K562 (cell line): Measurements from ENCODE around the gene CD79A. TPM values are rescaled to one million over a fixed set of nuclear protein-coding genes. Genes with fewer than 3 reads are reported as not detected.

ENCODE experiments used
- ATAC-seq: fragments of 200-7000 bp; cut with Tn5 transposase; 3 replicates; pipeline ENCODE4 v1.9.1; 2020; ENCODE audit warnings: moderate library complexity
- BruUV-seq: library from RNA; stranded (reverse); fragments of 400-500 nt; replicated peaks from 2 replicates; lab custom pipeline; 2021; lab: Mats Ljungman, UMichigan
- CTCF ChIA-PET: fragments of 300-600 bp; formaldehyde crosslinking; extraction: SDS; loops from one replicate; lab custom pipeline; 2021; ENCODE audit warnings: low intra/inter-chr PET ratio; lab: Yijun Ruan, JAX
- POLR2A ChIA-PET: fragments of 300-600, 350-650 bp; sonication (Branson Sonifier 250); formaldehyde crosslinking; extraction: SDS; loops from one replicate; lab custom pipeline; 2021; ENCODE audit warnings: antibody characterized with exemption, inconsistent platforms; lab: Yijun Ruan, JAX
- DNase-seq, 4 experiments: peaks; one replicate each; pipeline versions ENCODE4 v3.0.0 to v3.0.0-alpha.2; 2011 to 2018; ENCODE audit warnings: low spot score in 3 of 4, mixed read lengths in 3 of 4; ENCODE audit errors: extremely low read depth in 1 of 4
- FAIRE-seq: peaks from 2 replicates; lab custom pipeline; 2011; peaks lifted over from hg19 to GRCh38; lab: Jason Lieb, UNC
- H2AFZ ChIP-seq: 2 replicates; pipeline ENCODE4 v1.6.0; 2011; ENCODE audit warnings: low read depth, low read length, control low read depth, inconsistent platforms
- H3K27ac ChIP-seq: fragments of 200-600 bp; 3 replicates; pipeline ENCODE4 v1.8.0; 2011; ENCODE audit warnings: low read depth, mild to moderate bottlenecking, control low read depth, inconsistent platforms, low read length, moderate library complexity, mixed read lengths; ENCODE audit errors: extremely low read depth
- H3K27me3 ChIP-seq, 2 experiments: fragments of 300-600 bp in 1 of 2; 2 replicates in 1 of 2; 3 replicates in 1 of 2; pipeline versions ENCODE4 v1.6.0 to v1.8.0; 2011; ENCODE audit warnings: inconsistent platforms in 2 of 2, low read length in 2 of 2, mild to moderate bottlenecking in 1 of 2, mixed read lengths in 1 of 2, moderate library complexity in 1 of 2; ENCODE audit not compliant: control insufficient read depth in 2 of 2, insufficient read depth in 2 of 2
- H3K36me3 ChIP-seq: fragments of 300-600 bp; 3 replicates; pipeline ENCODE4 v1.8.0; 2011; ENCODE audit warnings: mild to moderate bottlenecking, low read length, inconsistent platforms; ENCODE audit not compliant: control insufficient read depth, insufficient read depth
- H3K4me1 ChIP-seq, 2 experiments: fragments of 200-600 bp in 1 of 2; replicated peaks in 1 of 2; 2 replicates in 1 of 2; 3 replicates in 1 of 2; pipeline versions ENCODE4 v1.5.1 to v1.8.0; 2011; ENCODE audit warnings: inconsistent platforms in 2 of 2, low read length in 2 of 2, mild to moderate bottlenecking in 1 of 2, mixed read lengths in 1 of 2, moderate library complexity in 1 of 2; ENCODE audit not compliant: control insufficient read depth in 2 of 2, insufficient read depth in 2 of 2
- H3K4me2 ChIP-seq: 2 replicates; pipeline ENCODE4 v1.6.1; 2011; ENCODE audit warnings: low read length, control low read depth, inconsistent platforms, mixed read lengths; ENCODE audit not compliant: insufficient read depth
- H3K4me3 ChIP-seq: fragments of 200-600 bp; sonication (generic), shearing (Covaris generic); 2 replicates; pipeline ENCODE4 v1.5.1; 2016; ENCODE audit warnings: control low read depth, inconsistent platforms
- H3K79me2 ChIP-seq: fragments of 200-600 bp; 3 replicates; pipeline ENCODE4 v1.8.0; 2011; ENCODE audit warnings: low read length, inconsistent platforms; ENCODE audit not compliant: control insufficient read depth, insufficient read depth
- H3K9ac ChIP-seq, 2 experiments: 2 replicates each; pipeline versions ENCODE4 v1.6.0 to v1.6.1; 2011; ENCODE audit warnings: low read depth in 2 of 2, low read length in 2 of 2, control low read depth in 1 of 2, inconsistent platforms in 1 of 2, mild to moderate bottlenecking in 1 of 2, mixed read lengths in 1 of 2; ENCODE audit not compliant: insufficient read depth in 1 of 2
- H3K9me1 ChIP-seq: one replicate; pipeline ENCODE4 v1.6.0; 2011; ENCODE audit warnings: inconsistent platforms, mild to moderate bottlenecking, low read length, moderate library complexity; ENCODE audit not compliant: control insufficient read depth, insufficient read depth
- H3K9me3 ChIP-seq: replicated peaks from 2 replicates; pipeline ENCODE4 v1.5.1; 2011; ENCODE audit warnings: low read depth, low read length, inconsistent platforms; ENCODE audit not compliant: control insufficient read depth, insufficient read depth
- H4K20me1 ChIP-seq: replicated peaks from 2 replicates; pipeline ENCODE4 v1.6.1; 2011; ENCODE audit warnings: low read length, inconsistent platforms, mixed read lengths; ENCODE audit not compliant: control insufficient read depth, insufficient read depth
- CC2D1A ChIP-seq: fragments of 450-650 bp; IDR thresholded peaks from 2 replicates; pipeline ENCODE4 v1.6.1; 2017; ENCODE audit warnings: mild to moderate bottlenecking
- GABPB1 ChIP-seq: sonication (generic); formaldehyde crosslinking; IDR thresholded peaks from 2 replicates; pipeline ENCODE4 v1.8.0; 2022; ENCODE audit warnings: mild to moderate bottlenecking, missing genetic modification reagents
- HDGF ChIP-seq: fragments of 450-650 bp; IDR thresholded peaks from 2 replicates; pipeline ENCODE4 v1.6.1; 2016
- HMGXB4 ChIP-seq: sonication (generic); formaldehyde crosslinking; IDR thresholded peaks from 2 replicates; pipeline ENCODE4 v1.8.1; 2023; ENCODE audit warnings: mild to moderate bottlenecking, missing genetic modification reagents
- HNRNPK ChIP-seq: fragments of 200-400 bp; formaldehyde crosslinking; IDR thresholded peaks from one replicate; pipeline ENCODE4 v1.6.1; 2018; ENCODE audit warnings: mild to moderate bottlenecking, low read depth, low read length; ENCODE audit not compliant: poor library complexity, severe bottlenecking
- XRCC3 ChIP-seq: fragments of 450-650 bp; IDR thresholded peaks from 2 replicates; pipeline ENCODE4 v1.6.1; 2017; ENCODE audit warnings: mild to moderate bottlenecking, moderate library complexity
- ZBTB11 ChIP-seq, 3 experiments: fragments of 200-800 bp in 1 of 3; fragments of 250-450 bp in 1 of 3; fragments of 450-650 bp in 1 of 3; sonication (Bioruptor Pico) in 1 of 3; sonication (Bioruptor generic) in 1 of 3; formaldehyde crosslinking in 1 of 3; IDR thresholded peaks; 2 replicates each; pipeline versions ENCODE4 v1.6.1 to v1.8.0; 2016 to 2022; ENCODE audit warnings: mild to moderate bottlenecking in 2 of 3, missing genetic modification characterization in 2 of 3, missing compliant biosample characterization in 1 of 3, moderate library complexity in 1 of 3
- ZNF12 ChIP-seq: sonication (generic); formaldehyde crosslinking; IDR thresholded peaks from 2 replicates; pipeline ENCODE4 v1.4.0; 2020; ENCODE audit warnings: mild to moderate bottlenecking, missing genetic modification reagents
- ZNF696 ChIP-seq: fragments of 250-450 bp; sonication (Bioruptor Pico); conservative IDR thresholded peaks from 2 replicates; pipeline ENCODE4 v1.4.0; 2020; ENCODE audit warnings: mild to moderate bottlenecking, moderate library complexity
- WGBS: fragments of 100-300 bp; shearing (Covaris generic); methylation state at CpG from one replicate; pipeline ENCODE4 v1.1.6; 2016; ENCODE audit warnings: low coverage, mixed read lengths; ENCODE audit not compliant: insufficient coverage; ENCODE audit errors: missing lambda C conversion rate; 5-methylcytosine and 5-hydroxymethylcytosine counted together
- in situ Hi-C: fragments of 300-500 bp; cut with MboI; formaldehyde crosslinking; loops from 4 replicates; pipeline ENCODE4 v1.15.0; 2018; ENCODE audit warnings: inconsistent platforms, mixed read lengths
- intact Hi-C: fragments of 100-400 bp; cut with micrococcal nuclease; formaldehyde crosslinking; loops from 2 replicates; pipeline ENCODE4 v1.14.2; 2022
- polyA plus RNA-seq, 8 experiments: library from polyadenylated mRNA; depleted of rRNA in 4 of 8; stranded (reverse) in 5 of 8; unstranded in 3 of 8; fragments of >200 nt; fragmentation: Nextera tagmentation in 2 of 8; fragmentation: Illumina TruSeq in 1 of 8; extraction: Ambion mirVana in 2 of 8; extraction: Trizol in 1 of 8; gene quantifications; 2 replicates each; pipeline versions ENCODE4 v1.2.1 to v1.2.3, GENCODE V29; 2011 to 2014; ENCODE audit warnings: inconsistent platforms in 1 of 8, missing spikeins in 1 of 8
- total RNA-seq, 7 experiments: library from RNA; depleted of rRNA in 6 of 7; stranded (reverse); fragments of >200 nt in 6 of 7; fragmentation: Illumina TruSeq in 2 of 7; extraction: Trizol in 2 of 7; gene quantifications; 2 replicates each; pipeline versions ENCODE4 v1.2.1 to v1.2.3, GENCODE V29; 2011 to 2021; ENCODE audit warnings: low replicate concordance in 1 of 7
- TF ChIP-seq, protein P1 (sequence below): fragments of 250-450 bp; sonication (Bioruptor Pico); IDR thresholded peaks from 2 replicates; pipeline ENCODE4 v1.5.0; 2021; ENCODE audit warnings: mild to moderate bottlenecking, moderate library complexity
- TF ChIP-seq, protein P2 (sequence below): fragments of 250-450 bp; sonication (Bioruptor Pico); IDR thresholded peaks from 2 replicates; pipeline ENCODE4 v1.4.0; 2020; ENCODE audit warnings: borderline replicate concordance

CD79A gene
- total and polyA plus RNA-seq, 9 of the 15 experiments (the other 6 are each of a cell fraction or from before 2014, with no cell fraction given) = 0.04 to 0.72 (median 0.17) TPM; not detected in 3

DNA sequence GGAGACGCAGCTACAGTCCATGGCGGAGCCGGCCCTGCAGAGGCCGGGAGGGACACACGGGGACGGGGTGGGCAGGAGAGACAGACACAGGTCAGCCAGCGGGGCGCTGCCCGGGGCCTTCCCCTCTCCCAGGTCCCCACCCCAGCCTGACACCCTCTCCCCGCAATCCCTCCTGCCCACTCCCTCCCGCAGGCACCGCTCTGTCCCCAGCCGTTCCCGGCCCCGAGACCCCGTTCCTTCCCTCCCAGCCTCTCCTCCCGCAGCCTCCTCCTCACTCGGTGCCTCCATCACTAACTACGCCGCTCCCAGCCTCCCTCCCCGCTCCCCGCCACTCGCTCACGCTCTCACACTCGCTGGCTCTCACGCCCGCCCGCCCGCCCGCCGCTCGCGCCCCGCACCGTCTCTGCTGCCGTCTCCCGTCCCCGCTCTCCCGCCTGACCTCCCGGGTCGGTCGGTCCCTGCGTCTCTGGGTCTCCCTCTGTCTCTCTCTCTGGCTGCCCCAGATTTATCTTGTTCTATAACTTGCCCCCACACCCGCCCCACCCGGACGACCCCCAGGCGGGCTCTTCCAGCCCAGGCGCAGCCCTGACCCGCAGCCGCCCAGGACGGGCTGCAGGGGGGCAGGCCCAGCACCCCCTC is 35.9 kb downstream of the CD79A start:
- CTCF ChIA-PET = no interaction called here
- H2AFZ ChIP-seq = no peak overlapping the region
- no peaks in the 10 kb centered on the region for H3K9me3 ChIP-seq
- no peak overlapping the region for H3K27ac ChIP-seq
- in situ Hi-C loops (no loop called here), intact Hi-C loops (no loop called here)
- H3K36me3 ChIP-seq = no peaks in the 10 kb centered on the region
- DNase-seq (no peak), ATAC-seq (peak; percentile 60), FAIRE-seq (no peak)
- peaks cover 32 to 59% of the 10 kb centered on the region in 2 experiments for H3K27me3 ChIP-seq
- no peak overlapping the region for H3K4me2 ChIP-seq
- H3K4me1 ChIP-seq = peaks cover 0 to 26% of the 10 kb centered on the region in 2 experiments; a peak in 2 of 5 replicates
- no TSS peak for BruUV-seq
- POLR2A ChIA-PET = interaction anchor here (1.4 kb wide), 1 partner anchor 22 kb away, joined by 4 read pairs; no protein-coding TSS in a partner anchor
- peaks cover 29% of the 10 kb centered on the region; the same call in 1 of the 2 replicates for H4K20me1 ChIP-seq
- H3K79me2 ChIP-seq = no peaks in the 10 kb centered on the region
- no peaks in the 10 kb centered on the region for H3K9me1 ChIP-seq
- H3K4me3 ChIP-seq = no peak overlapping the region
- 3% methylated on average over 6 of the region's 51 CpGs for WGBS
- H3K9ac ChIP-seq = no peak overlapping the region; a peak in 1 of 4 replicates
- TF ChIP-seq, protein P1, sequence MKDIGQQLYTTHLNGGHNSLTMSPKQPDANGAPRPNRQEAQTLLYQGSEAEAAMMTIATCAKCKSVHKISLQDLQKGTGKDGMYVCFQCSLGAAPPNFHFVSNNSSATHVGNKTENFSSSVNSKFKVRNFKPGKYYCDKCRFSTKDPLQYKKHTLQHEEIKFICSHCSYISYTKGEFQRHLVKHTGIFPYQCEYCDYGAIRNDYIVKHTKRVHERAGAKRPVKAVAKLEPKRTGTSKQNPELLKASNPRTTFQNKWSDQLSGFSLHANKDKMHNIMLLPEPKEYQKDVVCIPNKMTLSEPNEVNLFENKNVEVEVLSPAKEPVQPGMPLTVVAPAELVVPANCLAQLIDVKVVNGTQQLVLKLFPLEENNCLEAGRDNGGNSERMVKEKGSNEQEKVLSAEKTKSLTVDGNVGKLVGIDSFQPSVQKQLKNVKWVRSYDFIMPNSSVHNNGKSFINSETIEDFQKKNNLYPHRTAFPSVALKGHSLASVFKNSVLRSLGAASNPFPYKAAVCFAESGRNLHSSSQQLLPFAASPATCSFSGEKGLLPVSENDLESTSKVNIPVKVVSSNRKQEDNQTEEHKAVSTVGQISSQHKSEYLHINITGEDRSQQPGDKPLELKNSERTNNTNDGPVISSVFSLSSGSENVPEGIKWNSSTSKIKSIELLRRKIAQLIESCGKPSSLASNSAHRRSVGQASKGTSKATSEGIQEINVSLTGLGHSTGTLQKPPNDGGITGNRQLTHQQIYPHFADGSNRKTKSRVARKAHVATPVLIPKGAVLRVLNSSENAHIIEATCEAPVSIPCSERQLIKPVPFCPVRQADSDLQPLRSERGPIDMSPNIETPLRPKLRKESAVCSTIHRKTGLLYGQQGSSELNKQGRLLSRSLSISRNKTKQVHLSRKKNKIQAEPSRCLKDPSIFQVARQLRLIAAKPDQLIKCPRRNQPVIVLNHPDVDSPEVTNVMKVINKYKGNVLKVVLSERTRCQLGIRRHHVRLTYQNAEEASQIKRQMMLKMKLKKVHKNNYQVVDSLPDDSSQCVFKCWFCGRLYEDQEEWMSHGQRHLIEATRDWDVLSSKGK (CRISPR knock-in tag) = no peak
- TF ChIP-seq HMGXB4 (CRISPR knock-in tag) (no peak), CC2D1A (no peak), HDGF (no peak), XRCC3 (no peak), HNRNPK (no peak), GABPB1 (CRISPR knock-in tag) (no peak), ZNF12 (CRISPR knock-in tag) (no peak), ZBTB11 (CRISPR knock-in tag; IDR thresholded peaks at IDR 0.05) (no peak), ZNF696 (CRISPR knock-in tag) (no peak)
- TF ChIP-seq, protein P2, sequence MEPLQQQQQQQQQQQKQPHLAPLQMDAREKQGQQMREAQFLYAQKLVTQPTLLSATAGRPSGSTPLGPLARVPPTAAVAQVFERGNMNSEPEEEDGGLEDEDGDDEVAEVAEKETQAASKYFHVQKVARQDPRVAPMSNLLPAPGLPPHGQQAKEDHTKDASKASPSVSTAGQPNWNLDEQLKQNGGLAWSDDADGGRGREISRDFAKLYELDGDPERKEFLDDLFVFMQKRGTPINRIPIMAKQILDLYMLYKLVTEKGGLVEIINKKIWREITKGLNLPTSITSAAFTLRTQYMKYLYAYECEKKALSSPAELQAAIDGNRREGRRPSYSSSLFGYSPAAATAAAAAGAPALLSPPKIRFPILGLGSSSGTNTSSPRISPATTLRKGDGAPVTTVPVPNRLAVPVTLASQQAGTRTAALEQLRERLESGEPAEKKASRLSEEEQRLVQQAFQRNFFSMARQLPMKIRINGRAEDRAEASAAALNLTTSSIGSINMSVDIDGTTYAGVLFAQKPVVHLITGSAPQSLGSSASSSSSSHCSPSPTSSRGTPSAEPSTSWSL (CRISPR knock-in tag) = no peak
